Endodermal cell (in vitro differentiated cells): ENCODE results near the gene SYNPR. TPM values are rescaled to one million over a fixed set of nuclear protein-coding genes. Genes with fewer than 3 reads are reported as not detected.

Experiments
- DNase-seq: peaks from one replicate; pipeline ENCODE4 v3.0.0-alpha.2; 2017
- H3K27ac ChIP-seq: 2 replicates; pipeline ENCODE4 v1.5.1; 2013; ENCODE audit warnings: mild to moderate bottlenecking, low read depth, low read length, moderate library complexity
- H3K27me3 ChIP-seq: 2 replicates; pipeline ENCODE4 v1.6.1; 2013; ENCODE audit warnings: mild to moderate bottlenecking, low read length, moderate library complexity; ENCODE audit not compliant: insufficient read depth, control insufficient read depth, poor library complexity, severe bottlenecking
- H3K36me3 ChIP-seq: 2 replicates; pipeline ENCODE4 v1.7.0; 2013; ENCODE audit warnings: mild to moderate bottlenecking, low read length, moderate library complexity; ENCODE audit not compliant: control insufficient read depth, insufficient read depth
- H3K4me1 ChIP-seq: one replicate; pipeline ENCODE4 v1.7.0; 2013; ENCODE audit warnings: low read length; ENCODE audit not compliant: control insufficient read depth, insufficient read depth
- H3K4me3 ChIP-seq: 2 replicates; pipeline ENCODE4 v1.5.1; 2013; ENCODE audit warnings: mild to moderate bottlenecking, low read length, moderate library complexity
- H3K9ac ChIP-seq: 2 replicates; pipeline ENCODE4 v1.6.1; 2013; ENCODE audit warnings: mild to moderate bottlenecking, low read length, moderate library complexity; ENCODE audit not compliant: poor library complexity, severe bottlenecking; ENCODE audit errors: extremely low read depth
- H3K9me3 ChIP-seq: 2 replicates; pipeline ENCODE4 v1.6.1; 2013; ENCODE audit warnings: mild to moderate bottlenecking, low read length, moderate library complexity; ENCODE audit not compliant: control insufficient read depth
- H3K27ac Mint-ChIP-seq: 2 replicates; pipeline ENCODE4 v1.8.0; 2020; ENCODE audit warnings: mixed read lengths
- H3K27me3 Mint-ChIP-seq: 2 replicates; pipeline ENCODE4 v1.8.0; 2021; ENCODE audit warnings: mild to moderate bottlenecking, mixed read lengths; ENCODE audit not compliant: insufficient read depth
- H3K36me3 Mint-ChIP-seq: 2 replicates; pipeline ENCODE4 v1.8.0; 2020; ENCODE audit warnings: low read depth, mixed read lengths
- H3K4me1 Mint-ChIP-seq: 2 replicates; pipeline ENCODE4 v1.8.0; 2020; ENCODE audit warnings: mixed read lengths
- H3K4me3 Mint-ChIP-seq: 2 replicates; pipeline ENCODE4 v1.8.0; 2020; ENCODE audit warnings: mild to moderate bottlenecking, moderate library complexity, mixed read lengths
- H3K9me3 Mint-ChIP-seq: 2 replicates; pipeline ENCODE4 v1.8.0; 2020; ENCODE audit warnings: mild to moderate bottlenecking, mixed read lengths
- WGBS, 2 experiments: methylation state at CpG; one replicate each; pipeline versions ENCODE4 v1.1.5 to v1.1.7; 2013; ENCODE audit warnings: missing lambda C conversion rate in 2 of 2, mixed read lengths in 1 of 2; ENCODE audit not compliant: insufficient coverage in 1 of 2, insufficient read length in 1 of 2; 5-methylcytosine and 5-hydroxymethylcytosine counted together
- total RNA-seq, 2 donors: library from RNA; stranded (reverse); fragmentation: NEBNext Ultra II Directional in 1 of 2; extraction: Animal tissue kit (Norgen Biotek cat#: 25700) in 1 of 2; gene quantifications; 2 replicates in 1 of 2; 3 replicates in 1 of 2; pipeline ENCODE4 v1.2.1, GENCODE V29; 2021
- TF ChIP-seq, protein P1 (sequence below): fragments of 200-600 bp; sonication (generic); conservative IDR thresholded peaks from 2 replicates; pipeline ENCODE4 v1.5.0; 2021; ENCODE audit warnings: antibody characterized with exemption, mild to moderate bottlenecking

SYNPR gene
- total RNA-seq, 2 donors from 2014 or later: not detected

DNA sequence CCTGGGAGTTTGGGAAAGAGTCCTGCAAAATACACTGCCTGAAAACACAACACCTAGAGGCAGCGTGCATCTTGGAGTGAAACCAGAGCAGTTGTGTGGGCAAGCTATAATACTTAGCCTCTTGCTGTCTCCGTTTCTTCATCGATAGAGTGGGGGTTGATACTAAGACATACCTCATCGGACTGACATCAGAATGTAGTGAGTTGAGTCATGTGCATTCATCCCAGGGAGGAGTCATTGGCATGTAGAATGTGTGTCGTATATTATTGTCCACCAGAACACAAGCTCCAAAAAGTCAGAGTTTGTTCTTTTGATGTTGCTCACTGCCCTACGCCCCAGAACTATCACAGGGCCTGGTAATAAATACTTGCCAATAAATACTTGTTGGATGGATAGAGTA, 378.7 kb downstream of the SYNPR start:
- no peaks in the 10 kb centered on the region for H3K4me1 ChIP-seq
- no peak overlapping the region for H3K9ac ChIP-seq
- peaks cover 18% of the 10 kb centered on the region for H3K27me3 ChIP-seq
- H3K9me3 ChIP-seq: no peaks in the 10 kb centered on the region
- no peak for DNase-seq
- no peaks in the 10 kb centered on the region for H3K9me3 Mint-ChIP-seq
- H3K36me3 ChIP-seq: no peaks in the 10 kb centered on the region
- 89 to 94% methylated on average over 4 to 6 of the region's 6 CpGs for WGBS, 2 experiments
- no peak overlapping the region for H3K4me3 Mint-ChIP-seq
- no peaks in the 10 kb centered on the region for H3K36me3 Mint-ChIP-seq
- H3K27ac ChIP-seq: no peak overlapping the region
- H3K27me3 Mint-ChIP-seq: peaks cover 28% of the 10 kb centered on the region
- H3K4me3 ChIP-seq: no peak overlapping the region
- no peak overlapping the region for H3K27ac Mint-ChIP-seq
- TF ChIP-seq, protein P1, sequence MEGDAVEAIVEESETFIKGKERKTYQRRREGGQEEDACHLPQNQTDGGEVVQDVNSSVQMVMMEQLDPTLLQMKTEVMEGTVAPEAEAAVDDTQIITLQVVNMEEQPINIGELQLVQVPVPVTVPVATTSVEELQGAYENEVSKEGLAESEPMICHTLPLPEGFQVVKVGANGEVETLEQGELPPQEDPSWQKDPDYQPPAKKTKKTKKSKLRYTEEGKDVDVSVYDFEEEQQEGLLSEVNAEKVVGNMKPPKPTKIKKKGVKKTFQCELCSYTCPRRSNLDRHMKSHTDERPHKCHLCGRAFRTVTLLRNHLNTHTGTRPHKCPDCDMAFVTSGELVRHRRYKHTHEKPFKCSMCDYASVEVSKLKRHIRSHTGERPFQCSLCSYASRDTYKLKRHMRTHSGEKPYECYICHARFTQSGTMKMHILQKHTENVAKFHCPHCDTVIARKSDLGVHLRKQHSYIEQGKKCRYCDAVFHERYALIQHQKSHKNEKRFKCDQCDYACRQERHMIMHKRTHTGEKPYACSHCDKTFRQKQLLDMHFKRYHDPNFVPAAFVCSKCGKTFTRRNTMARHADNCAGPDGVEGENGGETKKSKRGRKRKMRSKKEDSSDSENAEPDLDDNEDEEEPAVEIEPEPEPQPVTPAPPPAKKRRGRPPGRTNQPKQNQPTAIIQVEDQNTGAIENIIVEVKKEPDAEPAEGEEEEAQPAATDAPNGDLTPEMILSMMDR: no peak
- H3K4me1 Mint-ChIP-seq: peaks cover 25% of the 10 kb centered on the region

DNA sequence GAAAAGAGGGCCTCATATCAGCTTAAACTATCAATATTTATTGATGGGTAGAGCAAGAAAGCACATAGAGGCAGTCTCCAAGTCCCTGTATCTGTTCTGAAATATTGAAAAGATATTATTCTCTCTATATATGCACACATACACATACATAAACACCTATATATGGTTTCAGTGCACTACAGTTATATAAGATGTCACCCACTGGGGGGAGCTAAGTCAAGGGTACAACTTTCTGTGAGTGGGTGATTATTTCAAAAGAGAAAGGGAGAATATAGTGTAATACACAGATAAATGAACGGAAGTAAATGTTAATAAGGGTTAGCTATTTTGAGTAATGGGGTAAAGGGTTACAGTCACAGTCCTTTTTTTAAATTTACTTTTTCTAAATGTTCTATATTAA, 383.1 kb downstream of the SYNPR start:
- peaks cover 14% of the 10 kb centered on the region for H3K4me1 Mint-ChIP-seq
- Histone ChIP-seq H3K4me3 (no peak overlapping the region), H3K27me3 (no peaks in the 10 kb centered on the region), H3K36me3 (no peaks in the 10 kb centered on the region), H3K27ac (no peak overlapping the region), H3K9ac (no peak overlapping the region), H3K4me1 (no peaks in the 10 kb centered on the region), H3K9me3 (no peaks in the 10 kb centered on the region)
- peaks cover 2% of the 10 kb centered on the region for H3K27me3 Mint-ChIP-seq
- H3K9me3 Mint-ChIP-seq: no peaks in the 10 kb centered on the region
- no peak for DNase-seq
- no peaks in the 10 kb centered on the region for H3K36me3 Mint-ChIP-seq
- TF ChIP-seq, protein P1: peak; percentile 68
- no peak overlapping the region for H3K4me3 Mint-ChIP-seq
- no peak overlapping the region for H3K27ac Mint-ChIP-seq
- WGBS, 2 experiments: 75% methylated on average over 1 of the region's 1 CpG; no CpG with 5 or more reads in 1 of the 2 experiments

DNA sequence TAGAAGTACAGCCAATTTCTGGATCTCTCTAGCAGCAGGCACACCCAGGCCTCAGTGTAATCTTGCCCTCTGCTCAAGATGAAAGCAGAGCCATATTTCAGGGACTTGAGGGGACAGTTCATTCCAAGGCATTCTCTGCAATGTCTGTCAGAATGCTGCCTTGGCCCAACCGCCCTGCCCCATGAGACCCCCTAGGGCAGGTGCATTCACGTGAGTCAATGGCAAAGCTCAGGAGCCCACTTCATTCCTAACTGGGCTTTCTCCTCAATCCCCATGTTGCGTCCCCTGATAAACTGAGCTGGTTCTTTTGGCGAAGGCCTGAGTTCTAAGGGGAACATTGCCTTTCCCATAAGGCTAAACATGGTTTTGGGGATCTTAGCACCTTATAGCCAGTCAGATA, 383.9 kb downstream of the SYNPR start:
- Histone ChIP-seq H3K36me3 (no peaks in the 10 kb centered on the region), H3K27me3 (no peaks in the 10 kb centered on the region), H3K4me3 (no peak overlapping the region), H3K27ac (no peak overlapping the region), H3K9me3 (no peaks in the 10 kb centered on the region), H3K9ac (no peak overlapping the region), H3K4me1 (no peaks in the 10 kb centered on the region)
- DNase-seq: no peak
- Mint-ChIP-seq H3K4me1 (peaks cover 14% of the 10 kb centered on the region), H3K9me3 (no peaks in the 10 kb centered on the region), H3K36me3 (no peaks in the 10 kb centered on the region), H3K4me3 (no peak overlapping the region), H3K27me3 (peaks cover 2% of the 10 kb centered on the region), H3K27ac (no peak overlapping the region)
- TF ChIP-seq, protein P1: no peak
- 77 to 100% methylated on average over 2 to 4 of the region's 4 CpGs for WGBS, 2 experiments
